ENCODE measurements around the gene USP6NL. TPM values are rescaled to one million over a fixed set of nuclear protein-coding genes. Genes with fewer than 3 reads are reported as not detected.

USP6NL gene
- total RNA-seq, 1 experiment from 2014 or later, result 24.6 TPM

DNA sequence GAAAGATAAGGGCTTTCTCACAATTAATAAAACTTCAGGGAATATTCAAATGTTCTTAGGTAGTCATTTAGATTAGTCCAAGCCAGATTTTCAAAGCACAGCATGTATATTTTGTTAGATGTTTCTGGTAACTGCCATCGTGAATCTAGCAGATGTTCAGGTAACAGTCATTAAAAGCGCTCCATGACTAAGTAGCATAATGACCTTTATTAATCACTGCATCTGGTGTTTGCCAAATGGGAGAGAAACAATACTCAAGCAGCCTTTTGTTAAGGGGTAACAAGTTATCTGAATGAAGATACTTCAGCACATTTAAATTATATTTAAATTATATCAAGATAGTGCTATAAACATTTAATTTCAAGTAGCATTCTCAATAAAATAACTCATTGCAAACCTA is 47.5 kb downstream of the USP6NL start:
- Histone ChIP-seq H3K9ac (ENCODE audit: low read length) (no peak overlapping the region), H3K27ac (ENCODE audit: low read depth, low read length) (no peak overlapping the region), H3K9me2 (ENCODE audit: insufficient read depth) (no peaks in the 10 kb centered on the region), H3K9me3 (ENCODE audit: control insufficient read depth in 1 of 2, insufficient read depth in 1 of 2, low read depth in 1 of 2, low read length in 2 of 2) (no peaks in the 10 kb centered on the region), H3K4me3 (replicated peaks in 1 of 2; ENCODE audit: low read depth in 1 of 2, low read length in 2 of 2) (no peak overlapping the region), H4K20me1 (ENCODE audit: insufficient read depth) (no peaks in the 10 kb centered on the region), H3K4me1 (ENCODE audit: control insufficient read depth in 1 of 2, insufficient read depth in 2 of 2, low read length in 2 of 2) (no peaks in the 10 kb centered on the region), H3K4me2 (ENCODE audit: low read length) (no peak overlapping the region), H3K36me3 (ENCODE audit: control insufficient read depth in 1 of 2, insufficient read depth in 2 of 2, low read length in 2 of 2) (no peaks in the 10 kb centered on the region), H2AFZ (ENCODE audit: low read depth, low read length, poor library complexity, severe bottlenecking) (no peak overlapping the region), H3K79me2 (ENCODE audit: insufficient read depth, low read length) (peaks cover 91% of the 10 kb centered on the region), H3K27me3 (ENCODE audit: insufficient read depth, low read length) (no peaks in the 10 kb centered on the region)
- no peak for DNase-seq (ENCODE audit: low read depth, low spot score)
- ChIA-PET CTCF (no interaction called here), RAD21 (ENCODE audit: low non-redundant PET in 1 of 2, low total read pairs in 2 of 2, uncharacterized antibody in 2 of 2, unreplicated experiment in 2 of 2) (no interaction called here), POLR2A (no interaction called here)
- BruUV-seq (replicated peaks), result no TSS peak
- intact Hi-C loops (cut with micrococcal nuclease), result no loop called here
- no peak for ATAC-seq
- no peak for TF ChIP-seq SIN3A (IDR thresholded peaks at IDR 0.05; ENCODE audit: low read depth)
- TF ChIP-seq, protein P1, sequence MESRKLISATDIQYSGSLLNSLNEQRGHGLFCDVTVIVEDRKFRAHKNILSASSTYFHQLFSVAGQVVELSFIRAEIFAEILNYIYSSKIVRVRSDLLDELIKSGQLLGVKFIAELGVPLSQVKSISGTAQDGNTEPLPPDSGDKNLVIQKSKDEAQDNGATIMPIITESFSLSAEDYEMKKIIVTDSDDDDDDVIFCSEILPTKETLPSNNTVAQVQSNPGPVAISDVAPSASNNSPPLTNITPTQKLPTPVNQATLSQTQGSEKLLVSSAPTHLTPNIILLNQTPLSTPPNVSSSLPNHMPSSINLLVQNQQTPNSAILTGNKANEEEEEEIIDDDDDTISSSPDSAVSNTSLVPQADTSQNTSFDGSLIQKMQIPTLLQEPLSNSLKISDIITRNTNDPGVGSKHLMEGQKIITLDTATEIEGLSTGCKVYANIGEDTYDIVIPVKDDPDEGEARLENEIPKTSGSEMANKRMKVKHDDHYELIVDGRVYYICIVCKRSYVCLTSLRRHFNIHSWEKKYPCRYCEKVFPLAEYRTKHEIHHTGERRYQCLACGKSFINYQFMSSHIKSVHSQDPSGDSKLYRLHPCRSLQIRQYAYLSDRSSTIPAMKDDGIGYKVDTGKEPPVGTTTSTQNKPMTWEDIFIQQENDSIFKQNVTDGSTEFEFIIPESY (IDR thresholded peaks at IDR 0.05; ENCODE audit: extremely low read depth, insufficient replicate concordance, low read length), result no peak
- no peak for TF ChIP-seq CEBPB (IDR thresholded peaks at IDR 0.05; ENCODE audit: low read depth)
- TF ChIP-seq EZH2 (IDR thresholded peaks at IDR 0.05), result no peak
- no peak for TF ChIP-seq JUND (IDR thresholded peaks at IDR 0.05)
- TF ChIP-seq SRF (IDR thresholded peaks at IDR 0.05; ENCODE audit: low read depth), result no peak
- no peak for TF ChIP-seq RAD21 (IDR thresholded peaks at IDR 0.05; ENCODE audit: low read depth)
- TF ChIP-seq EGR1 (IDR thresholded peaks at IDR 0.05; ENCODE audit: low read depth), result no peak
- TF ChIP-seq, protein P2, sequence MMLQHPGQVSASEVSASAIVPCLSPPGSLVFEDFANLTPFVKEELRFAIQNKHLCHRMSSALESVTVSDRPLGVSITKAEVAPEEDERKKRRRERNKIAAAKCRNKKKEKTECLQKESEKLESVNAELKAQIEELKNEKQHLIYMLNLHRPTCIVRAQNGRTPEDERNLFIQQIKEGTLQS (IDR thresholded peaks at IDR 0.05), result no peak
- TF ChIP-seq CBX3 (IDR thresholded peaks at IDR 0.05; ENCODE audit: low read depth), result no peak
- TF ChIP-seq, protein P3, sequence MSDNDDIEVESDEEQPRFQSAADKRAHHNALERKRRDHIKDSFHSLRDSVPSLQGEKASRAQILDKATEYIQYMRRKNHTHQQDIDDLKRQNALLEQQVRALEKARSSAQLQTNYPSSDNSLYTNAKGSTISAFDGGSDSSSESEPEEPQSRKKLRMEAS (IDR thresholded peaks at IDR 0.05), result no peak
- no peak for TF ChIP-seq POLR2A (IDR thresholded peaks at IDR 0.05; ENCODE audit: borderline replicate concordance, extremely low read depth, insufficient read depth, insufficient read length)
